B cell (primary cell): ENCODE data around the gene BRSK2. TPM values are rescaled to one million over a fixed set of nuclear protein-coding genes. Genes with fewer than 3 reads are reported as not detected.
A peak's percentile ranks its signal among the peaks of the same experiment; 100 is the strongest.

Source experiments
- ATAC-seq: fragments of 200-7000 bp; cut with Tn5 transposase; one replicate; pipeline ENCODE4 v1.10.0; 2021; ENCODE audit warnings: low read depth, mild to moderate bottlenecking, moderate number of reproducible peaks, moderate library complexity
- CTCF ChIA-PET: fragments of 350-600 bp; sonication (Branson Sonifier 250); formaldehyde crosslinking; loops from one replicate; lab custom pipeline; 2021; ENCODE audit warnings: antibody characterized with exemption, inconsistent platforms; lab: Charles Lee
- POLR2A ChIA-PET: fragments of 350-600 bp; sonication (Branson Sonifier 250); formaldehyde crosslinking; loops from one replicate; lab custom pipeline; 2021; ENCODE audit warnings: antibody characterized with exemption; lab: Charles Lee
- DNase-seq: peaks from one replicate; pipeline ENCODE4 v3.0.0; 2013
- H2AFZ ChIP-seq: 2 replicates; pipeline ENCODE4 v1.6.1; 2012; ENCODE audit warnings: mild to moderate bottlenecking, low read depth, low read length; ENCODE audit not compliant: insufficient read depth, poor library complexity, severe bottlenecking
- H3K27ac ChIP-seq, 2 donors: 1 replicate in 1 of 2; 2 replicates in 1 of 2; pipeline ENCODE4 v1.5.1; 2012 to 2013; ENCODE audit warnings: low read length in 2 of 2, mild to moderate bottlenecking in 2 of 2, moderate library complexity in 1 of 2
- H3K27me3 ChIP-seq, 4 experiments: fragments of 200-600 bp in 1 of 4; sonication (generic) in 1 of 4; replicated peaks in 1 of 4; 1 replicate in 2 of 4; 2 replicates in 2 of 4; pipeline versions ENCODE4 v1.6.1 to v1.7.0; 2013 to 2016; ENCODE audit warnings: low read length in 3 of 4, mild to moderate bottlenecking in 2 of 4, mixed read lengths in 1 of 4, moderate library complexity in 1 of 4; ENCODE audit not compliant: insufficient read depth in 4 of 4, control insufficient read depth in 3 of 4; ENCODE audit errors: control extremely low read depth in 1 of 4
- H3K36me3 ChIP-seq, 2 experiments: replicated peaks in 1 of 2; 1 replicate in 1 of 2; 2 replicates in 1 of 2; pipeline versions ENCODE4 v1.6.1 to v1.7.1; 2013; ENCODE audit warnings: low read length in 1 of 2; ENCODE audit not compliant: insufficient read depth in 2 of 2, control insufficient read depth in 1 of 2; ENCODE audit errors: control extremely low read depth in 1 of 2, extremely low read depth in 1 of 2
- H3K4me1 ChIP-seq, 2 donors: fragments of 200-600 bp in 1 of 2; sonication (generic) in 1 of 2; 1 replicate in 1 of 2; 2 replicates in 1 of 2; pipeline versions ENCODE4 v1.5.1 to v1.6.1; 2013 to 2017; ENCODE audit warnings: low read length in 2 of 2; ENCODE audit not compliant: control insufficient read depth in 2 of 2, insufficient read depth in 2 of 2
- H3K4me2 ChIP-seq: replicated peaks from 2 replicates; pipeline ENCODE3; 2012; ENCODE audit warnings: mild to moderate bottlenecking, low read depth, low read length; ENCODE audit not compliant: poor library complexity, severe bottlenecking
- H3K4me3 ChIP-seq, 5 experiments: fragments of 200-600 bp in 1 of 5; sonication (generic) in 1 of 5; 1 replicate in 3 of 5; 2 replicates in 2 of 5; pipeline versions ENCODE4 v1.5.1 to v1.7.0; 2011 to 2016; ENCODE audit warnings: low read length in 4 of 5, mild to moderate bottlenecking in 4 of 5, low read depth in 2 of 5, control low read depth in 1 of 5, moderate library complexity in 1 of 5; ENCODE audit not compliant: insufficient read depth in 1 of 5; ENCODE audit errors: control extremely low read depth in 1 of 5, extremely low read depth in 1 of 5
- H3K79me2 ChIP-seq: fragments of 200-600 bp; sonication (generic); one replicate; pipeline ENCODE4 v1.6.0; 2016; ENCODE audit warnings: low read length; ENCODE audit not compliant: control insufficient read depth, insufficient read depth
- H3K9ac ChIP-seq: fragments of 200-600 bp; sonication (generic); 2 replicates; pipeline ENCODE4 v1.6.1; 2017; ENCODE audit warnings: mild to moderate bottlenecking, low read length, moderate library complexity
- H3K9me3 ChIP-seq, 3 donors: one replicate each; pipeline versions ENCODE4 v1.6.1 to v1.7.1; 2013; ENCODE audit warnings: low read length in 2 of 3; ENCODE audit not compliant: control insufficient read depth in 2 of 3, insufficient read depth in 1 of 3; ENCODE audit errors: control extremely low read depth in 1 of 3
- H4K20me1 ChIP-seq: 2 replicates; pipeline ENCODE4 v1.6.0; 2012; ENCODE audit warnings: mild to moderate bottlenecking, low read length; ENCODE audit not compliant: insufficient read depth, control insufficient read depth, poor library complexity, severe bottlenecking
- H3K27ac Mint-ChIP-seq: one replicate; pipeline ENCODE4 v1.8.0; 2021; ENCODE audit warnings: mixed read lengths
- H3K27me3 Mint-ChIP-seq: one replicate; pipeline ENCODE4 v1.8.0; 2021; ENCODE audit warnings: mixed read lengths
- H3K4me1 Mint-ChIP-seq: one replicate; pipeline ENCODE4 v1.8.0; 2021; ENCODE audit warnings: mixed read lengths
- H3K4me3 Mint-ChIP-seq: one replicate; pipeline ENCODE4 v1.8.0; 2021; ENCODE audit warnings: mixed read lengths
- H3K9me3 Mint-ChIP-seq: one replicate; pipeline ENCODE4 v1.8.0; 2022; ENCODE audit warnings: mixed read lengths; ENCODE audit not compliant: insufficient read depth
- CTCF ChIP-seq: fragments of 200-600 bp; IDR thresholded peaks from one replicate; pipeline ENCODE4 v1.8.0; 2022; ENCODE audit warnings: antibody characterized with exemption, mild to moderate bottlenecking
- EZH2 ChIP-seq: IDR thresholded peaks from 2 replicates; pipeline ENCODE4 v1.6.1; 2012; ENCODE audit warnings: borderline replicate concordance, low read depth, mild to moderate bottlenecking, moderate library complexity, low read length; ENCODE audit not compliant: insufficient read depth, poor library complexity, severe bottlenecking
- WGBS: methylation state at CpG from one replicate; pipeline ENCODE4 v1.1.5; 2013; ENCODE audit warnings: missing lambda C conversion rate; ENCODE audit not compliant: insufficient coverage; 5-methylcytosine and 5-hydroxymethylcytosine counted together
- intact Hi-C: fragments of 100-400 bp; cut with micrococcal nuclease; formaldehyde crosslinking; loops from one replicate; pipeline ENCODE4 v1.10.0; 2022
- polyA plus RNA-seq: library from polyadenylated mRNA; depleted of rRNA; stranded (reverse); fragments of >200 nt; gene quantifications from 2 replicates; pipeline ENCODE4 v1.2.3, GENCODE V29; 2012
- total RNA-seq, 2 donors: library from RNA; stranded (reverse); fragments of 120-200 nt in 1 of 2; gene quantifications; 1 replicate in 1 of 2; 2 replicates in 1 of 2; pipeline versions ENCODE4 v1.2.3 to v1.2.4, GENCODE V29; 2013 to 2022

The BRSK2 gene
- total and polyA plus RNA-seq, 2 donors (not counting 1 experiment from before 2014, with no cell fraction given): 0.51 to 0.79 TPM

- Histone ChIP-seq H3K36me3 (peaks cover 0 to 2% of the 10 kb centered on the region in 2 experiments), H4K20me1 (peaks cover 100% of the 10 kb centered on the region), H3K4me2 (peak within 1 kb of the TSS; percentile 31), H3K9me3 (peaks cover 0 to 8% (median 0%) of the 10 kb centered on the region in 3 donors), H3K4me1 (peaks cover 21 to 45% of the 10 kb centered on the region in 2 donors), H3K79me2 (peaks cover 75% of the 10 kb centered on the region), H3K27ac (peak within 1 kb of the TSS in 1 of 2 donors; percentile 27), H2AFZ (no peak within 1 kb of the TSS), H3K4me3 (no peak within 1 kb of the TSS), H3K9ac (peak within 1 kb of the TSS; percentile 15), H3K27me3 (no peaks in the 10 kb centered on the region)
- ChIA-PET CTCF (no interaction called here), POLR2A (no interaction called here)
- TF ChIP-seq EZH2 (no peak), CTCF (no peak)
- Mint-ChIP-seq H3K4me3 (peak within 1 kb of the TSS; percentile 59), H3K27ac (peak within 1 kb of the TSS; percentile 50), H3K27me3 (no peaks in the 10 kb centered on the region), H3K4me1 (peaks cover 41% of the 10 kb centered on the region), H3K9me3 (no peaks in the 10 kb centered on the region)
- 72% methylated on average over 31 of the region's 31 CpGs for WGBS
- DNase-seq (peak; percentile 41), ATAC-seq (peak; percentile 39)
- intact Hi-C loops: no loop called here
Measured at GRCh38 chr11:1486054-1486825, 96.5 kb downstream of the BRSK2 start, which contains the start of gene MOB2. TSS of gene MOB2 (minus strand) at chr11:1486779. CDS start at chr11:1486556, 223 bp downstream.
